ENCODE measurements around the gene NOSIP.

The NOSIP gene

GRCh38 chr19:49544154-49544553 lies 36.2 kb downstream of the NOSIP start:
- no peak for DNase-seq

GRCh38 chr19:49543032-49543431 lies 37.3 kb downstream of the NOSIP start:
- no peak for DNase-seq

GRCh38 chr19:49542446-49542845 lies 37.9 kb downstream of the NOSIP start:
- DNase-seq: no peak

- no peak for DNase-seq
These were observed 38.4 kb downstream of the NOSIP start for GRCh38 chr19:49541914-49542313.

- no peak for DNase-seq
These were observed 41.0 kb downstream of the NOSIP start for GRCh38 chr19:49539192-49539952.

GRCh38 chr19:49538643-49539042 lies 41.7 kb downstream of the NOSIP start:
- DNase-seq: no peak

GRCh38 chr19:49536921-49537462 lies 43.4 kb downstream of the NOSIP start:
- DNase-seq: no peak

GRCh38 chr19:49534632-49535385 lies 45.5 kb downstream of the NOSIP start:
- no peak for DNase-seq

GRCh38 chr19:49533551-49534488 lies 46.5 kb downstream of the NOSIP start:
- no peak for DNase-seq

GRCh38 chr19:49530708-49531107 lies 49.6 kb downstream of the NOSIP start:
- no peak for DNase-seq

- DNase-seq: no peak
These were observed 52.1 kb downstream of the NOSIP start for GRCh38 chr19:49528211-49528771.

GRCh38 chr19:49524812-49525455 lies 55.4 kb downstream of the NOSIP start:
- DNase-seq: no peak

- no peak for DNase-seq
These were observed 59.5 kb downstream of the NOSIP start for GRCh38 chr19:49520705-49521319.

- DNase-seq: no peak
These were observed 62.3 kb downstream of the NOSIP start for GRCh38 chr19:49518033-49518432.

- no peak for DNase-seq
These were observed 64.6 kb downstream of the NOSIP start for GRCh38 chr19:49515767-49516166.

GRCh38 chr19:49514151-49514550 lies 66.2 kb downstream of the NOSIP start:
- DNase-seq: no peak

- no peak for DNase-seq
These were observed 66.6 kb downstream of the NOSIP start for GRCh38 chr19:49513746-49514118.

GRCh38 chr19:49512970-49513745 lies 67.2 kb downstream of the NOSIP start:
- no peak for DNase-seq

- no peak for DNase-seq
These were observed 72.4 kb downstream of the NOSIP start for GRCh38 chr19:49507803-49508494.

- peak; percentile 50 for DNase-seq
These were observed 73.7 kb downstream of the NOSIP start for GRCh38 chr19:49506575-49507105.
